Upper lobe of left lung (tissue), 4 donors: Measurements from ENCODE around the gene FSIP2.

Experiments used
- POLR2AphosphoS5 ChIP-seq, 2 donors: sonication (generic); formaldehyde crosslinking; IDR thresholded peaks; one replicate each; pipeline ENCODE4 v1.5.1; 2017; ENCODE audit warnings: antibody characterized with exemption in 2 of 2
- TF ChIP-seq, protein P1 (sequence below), 6 experiments: fragments of 450-650 bp in 4 of 6; fragments of 200-600 bp in 2 of 6; sonication (generic) in 2 of 6; IDR thresholded peaks; one replicate each; pipeline ENCODE4 v1.5.1; 2016 to 2019; ENCODE audit warnings: antibody characterized with exemption in 6 of 6

DNA sequence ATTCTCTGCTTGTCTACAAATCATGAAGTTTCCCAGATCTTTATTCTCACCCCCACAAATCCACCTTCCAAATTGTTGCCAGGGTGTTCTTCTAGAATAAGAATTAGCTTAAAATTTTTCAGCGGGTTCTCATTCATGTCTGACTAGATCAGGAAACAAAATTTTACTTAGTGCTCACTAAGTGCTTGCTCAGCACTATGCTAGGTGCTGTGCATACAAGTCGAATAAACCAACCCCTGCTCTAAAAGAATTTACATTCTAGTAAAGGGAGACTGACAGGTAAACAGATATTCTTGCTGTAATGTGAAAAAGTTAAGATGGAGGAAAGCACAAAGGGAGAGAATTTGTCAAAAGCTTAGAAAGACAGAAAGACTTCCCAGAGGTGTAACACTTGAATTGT is 2.4 kb upstream of the FSIP2 start:
- no peak for TF ChIP-seq POLR2AphosphoS5 (IDR thresholded peaks at IDR 0.05)
- TF ChIP-seq, protein P1, sequence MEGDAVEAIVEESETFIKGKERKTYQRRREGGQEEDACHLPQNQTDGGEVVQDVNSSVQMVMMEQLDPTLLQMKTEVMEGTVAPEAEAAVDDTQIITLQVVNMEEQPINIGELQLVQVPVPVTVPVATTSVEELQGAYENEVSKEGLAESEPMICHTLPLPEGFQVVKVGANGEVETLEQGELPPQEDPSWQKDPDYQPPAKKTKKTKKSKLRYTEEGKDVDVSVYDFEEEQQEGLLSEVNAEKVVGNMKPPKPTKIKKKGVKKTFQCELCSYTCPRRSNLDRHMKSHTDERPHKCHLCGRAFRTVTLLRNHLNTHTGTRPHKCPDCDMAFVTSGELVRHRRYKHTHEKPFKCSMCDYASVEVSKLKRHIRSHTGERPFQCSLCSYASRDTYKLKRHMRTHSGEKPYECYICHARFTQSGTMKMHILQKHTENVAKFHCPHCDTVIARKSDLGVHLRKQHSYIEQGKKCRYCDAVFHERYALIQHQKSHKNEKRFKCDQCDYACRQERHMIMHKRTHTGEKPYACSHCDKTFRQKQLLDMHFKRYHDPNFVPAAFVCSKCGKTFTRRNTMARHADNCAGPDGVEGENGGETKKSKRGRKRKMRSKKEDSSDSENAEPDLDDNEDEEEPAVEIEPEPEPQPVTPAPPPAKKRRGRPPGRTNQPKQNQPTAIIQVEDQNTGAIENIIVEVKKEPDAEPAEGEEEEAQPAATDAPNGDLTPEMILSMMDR (IDR thresholded peaks at IDR 0.05), result no peak
